Subcutaneous abdominal adipose tissue (tissue), 5 donors: Measurements from ENCODE around the gene GJC2.

Experiments
- H3K27ac ChIP-seq: one replicate; pipeline ENCODE4 v1.7.0; 2013; ENCODE audit warnings: low read depth, mild to moderate bottlenecking, inconsistent platforms, low read length, moderate library complexity
- H3K27me3 ChIP-seq, 5 donors: one replicate each; pipeline ENCODE4 v1.7.0; 2013; ENCODE audit warnings: low read length in 5 of 5, inconsistent platforms in 1 of 5; ENCODE audit not compliant: control insufficient read depth in 5 of 5, insufficient read depth in 4 of 5
- H3K36me3 ChIP-seq, 5 donors: one replicate each; pipeline ENCODE4 v1.7.0; 2013; ENCODE audit warnings: low read length in 5 of 5; ENCODE audit not compliant: control insufficient read depth in 5 of 5, insufficient read depth in 5 of 5
- H3K4me1 ChIP-seq, 5 donors: one replicate each; pipeline ENCODE4 v1.7.0; 2013; ENCODE audit warnings: low read length in 5 of 5, mild to moderate bottlenecking in 3 of 5, moderate library complexity in 1 of 5; ENCODE audit not compliant: control insufficient read depth in 5 of 5, insufficient read depth in 5 of 5
- H3K4me3 ChIP-seq, 5 donors: one replicate each; pipeline ENCODE4 v1.7.0; 2013; ENCODE audit warnings: low read length in 5 of 5, low read depth in 1 of 5
- H3K9ac ChIP-seq, 5 donors: one replicate each; pipeline ENCODE4 v1.7.0; 2013; ENCODE audit warnings: low read length in 5 of 5, mild to moderate bottlenecking in 4 of 5, moderate library complexity in 3 of 5
- H3K9me3 ChIP-seq, 5 donors: one replicate each; pipeline ENCODE4 v1.7.0; 2013; ENCODE audit warnings: low read length in 5 of 5; ENCODE audit not compliant: control insufficient read depth in 5 of 5
- donor health status: healthy.
- donor health status: healthy.
- donor health status: healthy.
- donor health status: healthy.
- donor health status: healthy.

Gene GJC2

GRCh38 chr1:228176461-228177182 is 26.9 kb downstream of the GJC2 start:
- Histone ChIP-seq H3K4me3 (no peak overlapping the region), H3K27ac (no peak overlapping the region), H3K9me3 (no peaks in the 10 kb centered on the region), H3K27me3 (no peaks in the 10 kb centered on the region), H3K9ac (no peak overlapping the region), H3K4me1 (peaks cover 0 to 6% (median 3%) of the 10 kb centered on the region in 5 donors), H3K36me3 (peaks cover 0 to 30% (median 21%) of the 10 kb centered on the region in 5 donors)

GRCh38 chr1:228177183-228177475 is 27.4 kb downstream of the GJC2 start:
- H3K4me1 ChIP-seq = peaks cover 0 to 6% (median 3%) of the 10 kb centered on the region in 5 donors
- H3K9me3 ChIP-seq = no peaks in the 10 kb centered on the region
- H3K27me3 ChIP-seq = no peaks in the 10 kb centered on the region
- H3K36me3 ChIP-seq = peaks cover 0 to 30% (median 21%) of the 10 kb centered on the region in 5 donors
- no peak overlapping the region for H3K9ac ChIP-seq
- H3K27ac ChIP-seq = no peak overlapping the region
- no peak overlapping the region for H3K4me3 ChIP-seq

- no peaks in the 10 kb centered on the region for H3K9me3 ChIP-seq
- no peak overlapping the region for H3K9ac ChIP-seq
- H3K4me1 ChIP-seq = peaks cover 0 to 6% (median 3%) of the 10 kb centered on the region in 5 donors
- no peak overlapping the region for H3K27ac ChIP-seq
- no peak overlapping the region for H3K4me3 ChIP-seq
- peaks cover 0 to 30% (median 21%) of the 10 kb centered on the region in 5 donors for H3K36me3 ChIP-seq
- H3K27me3 ChIP-seq = no peaks in the 10 kb centered on the region
Observed at GRCh38 chr1:228177721-228178710, 28.3 kb downstream of the GJC2 start.

GRCh38 chr1:228178737-228179684 is 29.3 kb downstream of the GJC2 start:
- Histone ChIP-seq H3K4me1 (peaks cover 0 to 6% (median 3%) of the 10 kb centered on the region in 5 donors), H3K9me3 (no peaks in the 10 kb centered on the region), H3K9ac (no peak overlapping the region), H3K27ac (no peak overlapping the region), H3K27me3 (no peaks in the 10 kb centered on the region), H3K36me3 (peaks cover 0 to 30% (median 21%) of the 10 kb centered on the region in 5 donors), H3K4me3 (no peak overlapping the region)

GRCh38 chr1:228180271-228180958 is 30.7 kb downstream of the GJC2 start:
- no peak overlapping the region for H3K27ac ChIP-seq
- H3K9ac ChIP-seq = no peak overlapping the region

GRCh38 chr1:228180959-228181644 is 31.4 kb downstream of the GJC2 start:
- Histone ChIP-seq H3K9me3 (no peaks in the 10 kb centered on the region), H3K27ac (no peak overlapping the region), H3K27me3 (no peaks in the 10 kb centered on the region), H3K4me1 (peaks cover 0 to 6% (median 0%) of the 10 kb centered on the region in 5 donors), H3K9ac (no peak overlapping the region), H3K36me3 (peaks cover 0 to 13% (median 7%) of the 10 kb centered on the region in 5 donors), H3K4me3 (no peak overlapping the region)

More at GRCh38 chr1:228180271-228180958, 30.7 kb downstream of the GJC2 start:
- Histone ChIP-seq H3K36me3 (peaks cover 0 to 20% (median 14%) of the 10 kb centered on the region in 5 donors), H3K27me3 (no peaks in the 10 kb centered on the region), H3K4me3 (no peak overlapping the region), H3K9me3 (no peaks in the 10 kb centered on the region), H3K4me1 (peaks cover 0 to 6% (median 0%) of the 10 kb centered on the region in 5 donors)

- Histone ChIP-seq H3K36me3 (peaks cover 0 to 11% (median 6%) of the 10 kb centered on the region in 5 donors), H3K9ac (no peak overlapping the region), H3K4me3 (no peak overlapping the region), H3K4me1 (peaks cover 0 to 6% (median 0%) of the 10 kb centered on the region in 5 donors), H3K9me3 (no peaks in the 10 kb centered on the region), H3K27ac (no peak overlapping the region), H3K27me3 (no peaks in the 10 kb centered on the region)
Observed at GRCh38 chr1:228181645-228182034, 31.9 kb downstream of the GJC2 start.

- Histone ChIP-seq H3K4me1 (peaks cover 0 to 6% (median 0%) of the 10 kb centered on the region in 5 donors), H3K27me3 (no peaks in the 10 kb centered on the region), H3K36me3 (peaks cover 0 to 9% (median 2%) of the 10 kb centered on the region in 5 donors), H3K27ac (no peak overlapping the region), H3K4me3 (no peak overlapping the region), H3K9ac (no peak overlapping the region), H3K9me3 (no peaks in the 10 kb centered on the region)
Observed at GRCh38 chr1:228182296-228183030, 32.7 kb downstream of the GJC2 start.
